Stimulated activated CD8-positive, alpha-beta memory T cell treated with anti-CD3 and anti-CD28 coated beads, Interleukin-15, amount 100 ng/mL, for 1 hour (primary cell): ENCODE data around the gene SPCS1.
"Not testable (repeated sequence)": the region's sequence is repeated elsewhere in the genome, so short reads cannot be mapped to it uniquely, and the experiment has no call there.

Source experiments
- DNase-seq: peaks from one replicate; pipeline ENCODE4 v3.0.0-alpha.2; 2020; ENCODE audit warnings: low read depth

SPCS1 gene

GRCh38 chr3:52695798-52696671 lies 9.9 kb upstream of the SPCS1 start:
- no peak for DNase-seq

- no peak for DNase-seq
These were observed 8.9 kb upstream of the SPCS1 start for GRCh38 chr3:52696830-52697631.

- DNase-seq, result no peak
These were observed 8.3 kb upstream of the SPCS1 start for GRCh38 chr3:52697632-52697965.

- DNase-seq, result no peak
These were observed 2.6 kb upstream of the SPCS1 start for GRCh38 chr3:52703341-52703740.

- DNase-seq, result no peak
These were observed 1.1 kb upstream of the SPCS1 start for GRCh38 chr3:52704611-52705437.

- no peak for DNase-seq
These were observed 543 bp upstream of the SPCS1 start for GRCh38 chr3:52705438-52705687.

- DNase-seq, result no peak
These were observed 1.7 kb downstream of the SPCS1 start for GRCh38 chr3:52707585-52707984.

- DNase-seq, result no peak
These were observed 4.6 kb downstream of the SPCS1 start for GRCh38 chr3:52710512-52710911.

- DNase-seq, result no peak
These were observed 6.6 kb downstream of the SPCS1 start for GRCh38 chr3:52712291-52713212.

GRCh38 chr3:52714335-52715302 lies 8.7 kb downstream of the SPCS1 start:
- DNase-seq, result no peak

GRCh38 chr3:52715714-52716305 lies 9.9 kb downstream of the SPCS1 start:
- no peak for DNase-seq

- DNase-seq, result no peak
These were observed 13.7 kb downstream of the SPCS1 start for GRCh38 chr3:52719618-52720017.

- no peak for DNase-seq
These were observed 15.3 kb downstream of the SPCS1 start for GRCh38 chr3:52721002-52721729.

- DNase-seq, result no peak
These were observed 15.8 kb downstream of the SPCS1 start for GRCh38 chr3:52721730-52722008.

- DNase-seq, result no peak
These were observed 16.6 kb downstream of the SPCS1 start for GRCh38 chr3:52722491-52722890.

- no peak for DNase-seq
These were observed 18.0 kb downstream of the SPCS1 start for GRCh38 chr3:52723935-52724334.

- DNase-seq, result no peak
These were observed 18.6 kb downstream of the SPCS1 start for GRCh38 chr3:52724511-52724910.

GRCh38 chr3:52728753-52729152 lies 22.8 kb downstream of the SPCS1 start:
- not testable (repeated sequence) for DNase-seq

GRCh38 chr3:52730681-52731080 lies 24.8 kb downstream of the SPCS1 start:
- no peak for DNase-seq

- DNase-seq, result no peak
These were observed 25.7 kb downstream of the SPCS1 start for GRCh38 chr3:52731590-52731989.
